HUES64 (cell line): ENCODE data around the gene OR8S1.

Experiments
- H3K27ac ChIP-seq: 2 replicates; pipeline ENCODE4 v1.7.0; 2013; ENCODE audit warnings: low read depth, low read length, inconsistent platforms
- H3K27me3 ChIP-seq: 2 replicates; pipeline ENCODE4 v1.6.1; 2013; ENCODE audit warnings: mild to moderate bottlenecking, low read length; ENCODE audit not compliant: insufficient read depth
- H3K36me3 ChIP-seq: 2 replicates; pipeline ENCODE4 v1.6.1; 2013; ENCODE audit warnings: mild to moderate bottlenecking, low read length; ENCODE audit not compliant: insufficient read depth
- H3K4me1 ChIP-seq: 2 replicates; pipeline ENCODE4 v1.6.1; 2013; ENCODE audit warnings: mild to moderate bottlenecking, low read length, moderate library complexity; ENCODE audit not compliant: insufficient read depth
- H3K4me3 ChIP-seq: 2 replicates; pipeline ENCODE4 v1.5.1; 2013; ENCODE audit warnings: mild to moderate bottlenecking, low read length, moderate library complexity
- H3K9ac ChIP-seq: 2 replicates; pipeline ENCODE4 v1.6.1; 2013; ENCODE audit warnings: mild to moderate bottlenecking, low read depth, low read length
- H3K9me3 ChIP-seq: 2 replicates; pipeline ENCODE4 v1.6.1; 2013; ENCODE audit warnings: low read depth, low read length; ENCODE audit not compliant: insufficient read depth
- WGBS: fragments of 150-250, 120-280 bp; methylation state at CpG from one replicate; pipeline ENCODE4 v1.1.7; 2013; ENCODE audit warnings: missing lambda C conversion rate; 5-methylcytosine and 5-hydroxymethylcytosine counted together

Gene OR8S1

DNA sequence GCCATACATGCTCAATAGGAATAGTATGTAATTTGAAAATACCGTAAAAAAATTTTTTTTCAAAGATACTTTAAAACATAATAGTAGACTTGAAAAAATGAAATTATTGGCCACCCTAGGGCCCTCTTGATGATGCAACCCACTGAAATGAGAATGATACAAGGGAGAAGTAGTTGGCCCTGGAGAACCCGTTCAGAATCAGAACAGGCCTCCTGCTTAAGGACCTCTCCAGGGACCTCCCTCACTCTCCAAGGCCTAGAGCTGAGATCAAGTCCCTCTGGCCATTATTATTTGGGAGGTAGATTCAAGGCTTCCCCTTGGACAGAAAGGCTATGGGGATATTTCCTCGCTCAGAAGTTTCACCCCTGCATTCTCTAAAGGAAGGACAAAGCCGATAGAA, 32.5 kb downstream of the OR8S1 start:
- Histone ChIP-seq H3K9ac (no peak overlapping the region), H3K27ac (no peak overlapping the region), H3K36me3 (no peaks in the 10 kb centered on the region), H3K9me3 (0 out of 2 replicates have a peak, but pooled peaks cover 4% of the 10 kb centered on the region), H3K27me3 (peaks cover 2% of the 10 kb centered on the region; the same call in 1 of the 2 replicates), H3K4me3 (no peak overlapping the region), H3K4me1 (peaks cover 10% of the 10 kb centered on the region; the same call in 1 of the 2 replicates)
- 98% methylated on average over 3 of the region's 4 CpGs for WGBS

DNA sequence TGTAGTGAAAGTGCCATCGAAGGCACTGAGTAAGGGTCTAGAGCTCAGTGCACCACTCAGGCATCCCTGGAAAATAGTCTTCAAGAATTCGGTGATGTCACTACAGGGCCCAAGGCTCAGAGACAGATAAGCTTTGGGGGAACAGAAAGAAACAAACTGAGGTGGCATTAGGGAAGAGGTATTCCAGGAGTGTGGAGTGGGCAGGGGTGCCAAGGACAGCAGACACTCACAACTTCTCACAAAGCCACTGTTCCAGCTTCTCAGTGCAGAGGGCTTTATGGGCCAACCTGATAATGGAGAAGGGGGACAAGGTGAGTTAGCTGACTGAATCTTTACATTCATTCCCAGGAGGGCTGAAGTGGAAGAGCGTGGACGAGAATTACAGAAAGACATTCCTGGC, 42.3 kb downstream of the OR8S1 start:
- Histone ChIP-seq H3K27me3 (no peaks in the 10 kb centered on the region), H3K9me3 (no peaks in the 10 kb centered on the region), H3K9ac (no peak overlapping the region), H3K4me1 (no peaks in the 10 kb centered on the region), H3K36me3 (no peaks in the 10 kb centered on the region), H3K27ac (no peak overlapping the region), H3K4me3 (no peak overlapping the region)
- 88% methylated on average over 4 of the region's 4 CpGs for WGBS

DNA sequence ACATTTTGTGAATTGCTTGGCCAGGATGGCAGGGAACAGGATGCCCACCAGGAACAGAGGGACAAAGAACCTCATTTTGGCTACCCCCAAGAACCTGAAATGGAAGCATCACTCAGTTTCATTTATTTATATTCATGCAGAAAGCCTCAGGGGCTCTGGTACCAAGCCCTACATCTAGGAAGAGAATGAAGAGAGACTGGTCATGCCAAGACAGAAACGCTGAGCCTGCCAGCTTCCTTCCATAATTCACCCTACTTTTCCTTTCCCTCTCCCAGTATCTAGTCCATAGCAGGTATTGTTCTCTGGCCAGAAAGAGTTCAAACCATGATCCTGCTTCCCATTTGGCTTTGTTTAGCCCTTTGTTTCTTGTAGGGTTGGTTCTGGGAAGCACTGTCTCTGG, 44.5 kb downstream of the OR8S1 start, which contains the start of gene LALBA:
Gene LALBA, minus strand, starts transcription at position 101 of the 400 bp plus-strand sequence. Its CDS starts 26 bp downstream, at position 75.
- no peak within 1 kb of the TSS for H3K9ac ChIP-seq
- no peaks in the 10 kb centered on the region for H3K36me3 ChIP-seq
- no peaks in the 10 kb centered on the region for H3K27me3 ChIP-seq
- no peak within 1 kb of the TSS for H3K4me3 ChIP-seq
- no peaks in the 10 kb centered on the region for H3K4me1 ChIP-seq
- H3K27ac ChIP-seq: no peak within 1 kb of the TSS
- H3K9me3 ChIP-seq: no peaks in the 10 kb centered on the region
- 91% methylated on average over 1 of the region's 1 CpG for WGBS

DNA sequence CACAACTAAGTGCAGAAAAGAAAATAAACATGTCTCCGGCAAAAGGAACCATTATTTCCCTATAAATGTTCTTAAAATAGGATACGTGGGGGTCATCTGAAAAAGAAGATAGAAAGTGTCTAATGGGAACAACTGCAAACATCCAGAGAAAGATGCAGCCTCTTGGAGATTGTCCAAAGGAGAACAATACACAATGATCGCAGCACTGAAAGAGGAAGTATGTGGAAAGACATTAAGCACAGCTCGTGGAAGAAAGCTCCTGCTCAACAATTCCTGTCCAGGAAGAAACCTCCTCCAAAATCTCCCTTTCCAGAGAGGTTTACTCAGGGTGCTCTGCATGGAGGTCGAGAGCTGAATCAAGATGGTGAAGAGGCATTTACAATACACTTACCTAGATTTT, 46.9 kb downstream of the OR8S1 start:
- no peaks in the 10 kb centered on the region for H3K36me3 ChIP-seq
- H3K9me3 ChIP-seq: no peaks in the 10 kb centered on the region
- WGBS: 76% methylated on average over 3 of the region's 5 CpGs
- no peak overlapping the region for H3K9ac ChIP-seq
- H3K27ac ChIP-seq: no peak overlapping the region
- H3K4me1 ChIP-seq: no peaks in the 10 kb centered on the region
- H3K27me3 ChIP-seq: no peaks in the 10 kb centered on the region
- no peak overlapping the region for H3K4me3 ChIP-seq
